Thyroid gland (tissue), 4 donors: ENCODE measurements around the gene PBX1.

Experiments used
- CTCF ChIP-seq, 6 experiments: fragments of 200-600 bp in 3 of 6; fragments of 450-650 bp in 3 of 6; sonication (generic) in 3 of 6; IDR thresholded peaks; one replicate each; pipeline ENCODE4 v1.5.1; 2016 to 2019; ENCODE audit warnings: antibody characterized with exemption in 6 of 6, mild to moderate bottlenecking in 2 of 6, inconsistent platforms in 1 of 6, moderate library complexity in 1 of 6
- POLR2A ChIP-seq, 2 donors: fragments of 450-650 bp; IDR thresholded peaks; one replicate each; pipeline ENCODE4 v1.6.1; 2017; ENCODE audit warnings: antibody characterized with exemption in 2 of 2, mild to moderate bottlenecking in 2 of 2, moderate library complexity in 1 of 2

- TF ChIP-seq CTCF (IDR thresholded peaks at IDR 0.05) (no peak), POLR2A (IDR thresholded peaks at IDR 0.05) (no peak)
These were observed 158.2 kb downstream of the PBX1 start for GRCh38 chr1:164716992-164717703.
